Measurements from ENCODE around the gene SPTBN4.
A peak's percentile ranks its signal among the peaks of the same experiment; 100 is the strongest.

DNA sequence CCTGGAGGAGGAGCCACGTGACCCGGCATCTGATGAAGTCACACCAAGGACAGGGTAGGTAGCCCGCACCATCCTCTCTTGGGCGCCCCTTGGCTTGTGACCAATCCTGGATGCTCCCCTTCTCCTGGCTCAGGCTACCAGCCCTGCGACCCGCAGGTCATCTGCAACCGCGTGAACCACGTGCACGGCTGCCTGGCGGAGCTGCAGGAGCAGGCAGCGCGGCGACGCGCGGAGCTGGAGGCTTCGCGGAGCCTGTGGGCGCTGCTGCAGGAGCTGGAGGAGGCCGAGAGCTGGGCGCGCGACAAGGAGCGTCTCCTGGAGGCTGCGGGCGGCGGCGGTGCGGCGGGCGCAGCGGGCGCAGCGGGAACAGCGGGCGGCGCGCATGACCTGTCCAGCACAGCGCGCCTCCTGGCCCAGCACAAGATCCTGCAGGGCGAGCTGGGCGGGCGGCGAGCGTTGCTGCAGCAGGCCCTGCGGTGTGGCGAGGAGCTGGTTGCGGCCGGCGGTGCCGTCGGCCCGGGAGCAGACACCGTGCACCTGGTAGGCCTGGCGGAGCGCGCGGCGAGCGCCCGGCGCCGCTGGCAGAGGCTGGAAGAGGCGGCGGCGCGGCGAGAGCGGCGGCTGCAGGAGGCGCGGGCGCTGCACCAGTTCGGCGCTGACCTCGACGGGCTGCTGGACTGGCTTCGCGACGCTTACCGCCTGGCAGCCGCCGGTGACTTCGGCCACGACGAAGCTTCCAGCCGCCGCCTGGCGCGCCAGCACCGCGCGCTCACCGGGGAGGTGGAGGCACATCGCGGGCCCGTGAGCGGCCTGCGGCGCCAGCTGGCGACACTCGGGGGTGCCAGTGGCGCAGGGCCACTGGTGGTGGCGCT lies 45.9 kb downstream of the SPTBN4 start:
- TF ChIP-seq, protein P1, sequence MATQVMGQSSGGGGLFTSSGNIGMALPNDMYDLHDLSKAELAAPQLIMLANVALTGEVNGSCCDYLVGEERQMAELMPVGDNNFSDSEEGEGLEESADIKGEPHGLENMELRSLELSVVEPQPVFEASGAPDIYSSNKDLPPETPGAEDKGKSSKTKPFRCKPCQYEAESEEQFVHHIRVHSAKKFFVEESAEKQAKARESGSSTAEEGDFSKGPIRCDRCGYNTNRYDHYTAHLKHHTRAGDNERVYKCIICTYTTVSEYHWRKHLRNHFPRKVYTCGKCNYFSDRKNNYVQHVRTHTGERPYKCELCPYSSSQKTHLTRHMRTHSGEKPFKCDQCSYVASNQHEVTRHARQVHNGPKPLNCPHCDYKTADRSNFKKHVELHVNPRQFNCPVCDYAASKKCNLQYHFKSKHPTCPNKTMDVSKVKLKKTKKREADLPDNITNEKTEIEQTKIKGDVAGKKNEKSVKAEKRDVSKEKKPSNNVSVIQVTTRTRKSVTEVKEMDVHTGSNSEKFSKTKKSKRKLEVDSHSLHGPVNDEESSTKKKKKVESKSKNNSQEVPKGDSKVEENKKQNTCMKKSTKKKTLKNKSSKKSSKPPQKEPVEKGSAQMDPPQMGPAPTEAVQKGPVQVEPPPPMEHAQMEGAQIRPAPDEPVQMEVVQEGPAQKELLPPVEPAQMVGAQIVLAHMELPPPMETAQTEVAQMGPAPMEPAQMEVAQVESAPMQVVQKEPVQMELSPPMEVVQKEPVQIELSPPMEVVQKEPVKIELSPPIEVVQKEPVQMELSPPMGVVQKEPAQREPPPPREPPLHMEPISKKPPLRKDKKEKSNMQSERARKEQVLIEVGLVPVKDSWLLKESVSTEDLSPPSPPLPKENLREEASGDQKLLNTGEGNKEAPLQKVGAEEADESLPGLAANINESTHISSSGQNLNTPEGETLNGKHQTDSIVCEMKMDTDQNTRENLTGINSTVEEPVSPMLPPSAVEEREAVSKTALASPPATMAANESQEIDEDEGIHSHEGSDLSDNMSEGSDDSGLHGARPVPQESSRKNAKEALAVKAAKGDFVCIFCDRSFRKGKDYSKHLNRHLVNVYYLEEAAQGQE (IDR thresholded peaks at IDR 0.05; ENCODE audit: low read depth): peak; percentile 55
- TF ChIP-seq RAD21 (IDR thresholded peaks at IDR 0.05; ENCODE audit: low read depth) (no peak), EP300 (IDR thresholded peaks at IDR 0.05; ENCODE audit: borderline replicate concordance) (no peak), FOXM1 (IDR thresholded peaks at IDR 0.05; ENCODE audit: borderline replicate concordance, low read depth) (no peak), TAF1 (IDR thresholded peaks at IDR 0.05; ENCODE audit: low read depth) (no peak)
- TF ChIP-seq, protein P2, sequence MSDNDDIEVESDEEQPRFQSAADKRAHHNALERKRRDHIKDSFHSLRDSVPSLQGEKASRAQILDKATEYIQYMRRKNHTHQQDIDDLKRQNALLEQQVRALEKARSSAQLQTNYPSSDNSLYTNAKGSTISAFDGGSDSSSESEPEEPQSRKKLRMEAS (IDR thresholded peaks at IDR 0.05): peak; percentile 95
- TF ChIP-seq, protein P3, sequence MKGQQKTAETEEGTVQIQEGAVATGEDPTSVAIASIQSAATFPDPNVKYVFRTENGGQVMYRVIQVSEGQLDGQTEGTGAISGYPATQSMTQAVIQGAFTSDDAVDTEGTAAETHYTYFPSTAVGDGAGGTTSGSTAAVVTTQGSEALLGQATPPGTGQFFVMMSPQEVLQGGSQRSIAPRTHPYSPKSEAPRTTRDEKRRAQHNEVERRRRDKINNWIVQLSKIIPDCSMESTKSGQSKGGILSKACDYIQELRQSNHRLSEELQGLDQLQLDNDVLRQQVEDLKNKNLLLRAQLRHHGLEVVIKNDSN (IDR thresholded peaks at IDR 0.05): peak; percentile 79

Measured in Ishikawa (cell line).